CD4-positive, alpha-beta memory T cell (primary cell): ENCODE results near the gene LILRB2. TPM values are rescaled to one million over a fixed set of nuclear protein-coding genes. Genes with fewer than 3 reads are reported as not detected.
"Not testable (repeated sequence)": the region's sequence is repeated elsewhere in the genome, so short reads cannot be mapped to it uniquely, and the experiment has no call there.

Source experiments
- CTCF ChIA-PET: fragments of 350-600 bp; sonication (Branson Sonifier 250); formaldehyde crosslinking; loops from one replicate; lab custom pipeline; 2021; ENCODE audit warnings: inconsistent platforms; ENCODE audit not compliant: partially characterized antibody; lab: Charles Lee
- POLR2A ChIA-PET: fragments of 350-600 bp; sonication (Branson Sonifier 250); formaldehyde crosslinking; loops from one replicate; lab custom pipeline; 2021; ENCODE audit not compliant: partially characterized antibody; lab: Charles Lee
- DNase-seq, 5 donors: peaks; one replicate each; pipeline versions ENCODE4 v3.0.0 to v3.0.0-alpha.2; 2020 to 2022; ENCODE audit warnings: mixed read lengths in 1 of 5
- H3K27ac ChIP-seq: one replicate; pipeline ENCODE4 v1.7.0; 2013; ENCODE audit warnings: low read depth, low read length
- H3K27me3 ChIP-seq: 2 replicates; pipeline ENCODE4 v1.7.0; 2013; ENCODE audit warnings: mild to moderate bottlenecking, low read length, moderate library complexity; ENCODE audit not compliant: insufficient read depth
- H3K36me3 ChIP-seq: 2 replicates; pipeline ENCODE4 v1.7.0; 2013; ENCODE audit warnings: mild to moderate bottlenecking, low read length, moderate library complexity; ENCODE audit not compliant: insufficient read depth
- H3K4me1 ChIP-seq: 2 replicates; pipeline ENCODE4 v1.7.0; 2013; ENCODE audit warnings: mild to moderate bottlenecking, low read length, moderate library complexity; ENCODE audit not compliant: insufficient read depth
- H3K4me3 ChIP-seq, 2 donors: one replicate each; pipeline ENCODE4 v1.7.0; 2013; ENCODE audit warnings: low read length in 2 of 2, mild to moderate bottlenecking in 1 of 2
- H3K9me3 ChIP-seq, 2 donors: one replicate each; pipeline ENCODE4 v1.7.0; 2013; ENCODE audit warnings: low read length in 2 of 2, control low read depth in 1 of 2; ENCODE audit not compliant: control insufficient read depth in 1 of 2
- H3K27ac Mint-ChIP-seq, 7 donors: one replicate each; pipeline ENCODE4 v1.8.0; 2020 to 2021; ENCODE audit warnings: mixed read lengths in 7 of 7, mild to moderate bottlenecking in 6 of 7, inconsistent platforms in 3 of 7, moderate library complexity in 3 of 7
- H3K27me3 Mint-ChIP-seq, 2 donors: one replicate each; pipeline ENCODE4 v1.8.0; 2020 to 2021; ENCODE audit warnings: mixed read lengths in 2 of 2
- H3K36me3 Mint-ChIP-seq, 2 donors: one replicate each; pipeline ENCODE4 v1.8.0; 2020 to 2021; ENCODE audit warnings: mixed read lengths in 2 of 2, inconsistent platforms in 1 of 2, mild to moderate bottlenecking in 1 of 2
- H3K4me1 Mint-ChIP-seq, 4 donors: one replicate each; pipeline ENCODE4 v1.8.0; 2020 to 2021; ENCODE audit warnings: mixed read lengths in 4 of 4, mild to moderate bottlenecking in 1 of 4
- H3K4me3 Mint-ChIP-seq, 8 donors: one replicate each; pipeline ENCODE4 v1.8.0; 2020 to 2021; ENCODE audit warnings: mixed read lengths in 8 of 8, mild to moderate bottlenecking in 7 of 8, moderate library complexity in 6 of 8, inconsistent platforms in 3 of 8
- H3K9me3 Mint-ChIP-seq, 8 donors: one replicate each; pipeline ENCODE4 v1.8.0; 2020 to 2021; ENCODE audit warnings: mixed read lengths in 8 of 8, mild to moderate bottlenecking in 5 of 8, inconsistent platforms in 3 of 8, moderate library complexity in 1 of 8
- intact Hi-C: fragments of 100-400 bp; cut with micrococcal nuclease; formaldehyde crosslinking; loops from one replicate; pipeline ENCODE4 v1.15.1; 2023
- microRNA-seq: library from miRNA; unstranded; fragments of <30 nt; microRNA quantifications from one replicate; pipeline ENCODE4 v1.2.0, GENCODE V29; 2021; ENCODE audit warnings: borderline replicate concordance, borderline number of aligned reads, borderline microRNAs expressed, mixed read lengths
- polyA plus RNA-seq, 2 donors: library from polyadenylated mRNA; unstranded; fragments of 300-500 nt; fragmentation: Illumina TruSeq; gene quantifications; one replicate each; pipeline ENCODE4 v1.2.3, GENCODE V29; 2021
- total RNA-seq, 2 experiments: library from RNA; stranded (reverse); gene quantifications; one replicate each; pipeline ENCODE4 v1.2.3, GENCODE V29; 2021

The LILRB2 gene
- total and polyA plus RNA-seq, 4 experiments from 2014 or later, result 0.58 to 1.2 TPM; not detected in 2

GRCh38 chr19:54229146-54229545, 51.8 kb downstream of the LILRB2 start:
- Histone ChIP-seq H3K27me3 (no peaks in the 10 kb centered on the region), H3K9me3 (no peaks in the 10 kb centered on the region), H3K27ac (no peak overlapping the region), H3K4me3 (no peak overlapping the region), H3K36me3 (no peaks in the 10 kb centered on the region), H3K4me1 (peaks cover 6% of the 10 kb centered on the region)
- Mint-ChIP-seq H3K4me3 (no peak overlapping the region), H3K27ac (no peak overlapping the region), H3K36me3 (no peaks in the 10 kb centered on the region), H3K4me1 (peaks cover 0 to 7% (median 3%) of the 10 kb centered on the region in 4 donors), H3K9me3 (no peaks in the 10 kb centered on the region), H3K27me3 (peaks cover 18 to 21% of the 10 kb centered on the region in 2 donors)
- CTCF ChIA-PET, result no interaction called here
- no peak for DNase-seq
- intact Hi-C loops, result no loop called here
- POLR2A ChIA-PET, result no interaction called here

GRCh38 chr19:54224619-54225018, 56.3 kb downstream of the LILRB2 start:
- H3K36me3 Mint-ChIP-seq, H3K4me3 Mint-ChIP-seq, intact Hi-C loops, H3K9me3 ChIP-seq, H3K9me3 Mint-ChIP-seq, POLR2A ChIA-PET, H3K4me3 ChIP-seq, H3K27me3 Mint-ChIP-seq, CTCF ChIA-PET, H3K36me3 ChIP-seq, H3K4me1 ChIP-seq, H3K27me3 ChIP-seq, H3K27ac ChIP-seq, DNase-seq: not testable (repeated sequence)
- H3K27ac Mint-ChIP-seq, result peak overlapping the region in 1 of 7 donors; percentile 35
- H3K4me1 Mint-ChIP-seq, result peaks cover 1 to 15% (median 5%) of the 10 kb centered on the region in 4 donors

DNA sequence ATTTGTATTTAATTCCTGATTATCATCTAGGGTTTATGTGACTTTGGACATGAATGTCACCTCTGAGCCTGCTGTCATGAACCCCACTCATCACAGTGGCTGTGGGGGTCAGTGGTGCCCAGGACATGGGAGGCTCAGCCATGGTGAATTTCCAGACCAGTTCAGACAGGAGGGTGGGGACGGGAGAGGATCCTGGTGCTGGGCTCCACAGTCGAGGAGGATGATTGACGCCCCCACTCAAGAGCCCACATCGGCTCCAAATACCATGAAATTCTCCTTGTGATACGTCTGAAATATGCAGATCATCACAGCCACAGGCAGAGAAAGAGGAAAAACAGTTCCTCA, 57.0 kb downstream of the LILRB2 start:
- H3K27me3 ChIP-seq, intact Hi-C loops, H3K36me3 Mint-ChIP-seq, DNase-seq, H3K36me3 ChIP-seq, H3K4me3 Mint-ChIP-seq, H3K27me3 Mint-ChIP-seq, H3K4me1 ChIP-seq, CTCF ChIA-PET, H3K9me3 ChIP-seq, H3K4me3 ChIP-seq, POLR2A ChIA-PET, H3K9me3 Mint-ChIP-seq, H3K27ac ChIP-seq: not testable (repeated sequence)
- H3K4me1 Mint-ChIP-seq, result peaks cover 1 to 15% (median 5%) of the 10 kb centered on the region in 4 donors
- peak overlapping the region in 2 of 7 donors; percentile 9 to 69 for H3K27ac Mint-ChIP-seq

Small RNA genes within 50 kb of the gene (microRNA-seq; reads per million reads assigned to microRNA genes)
- gene MIR4752, result not detected

Other genes with a start within 250 kb of the LILRB2 start
- gene VSTM1, start 217.2 kb downstream of the LILRB2 start, total RNA-seq, result not detected
- gene VSTM1, start 217.2 kb downstream of the LILRB2 start, polyA plus RNA-seq, result not detected
- gene TARM1, start 199.7 kb downstream of the LILRB2 start, total RNA-seq, result not detected
- gene TARM1, start 199.7 kb downstream of the LILRB2 start, polyA plus RNA-seq, result not detected
- gene OSCAR, start 180.3 kb downstream of the LILRB2 start, total RNA-seq, result 1 to 10 TPM in 1 of 2 experiments, under 1 TPM in 1; 0.64 to 1.1 TPM
- gene OSCAR, start 180.3 kb downstream of the LILRB2 start, polyA plus RNA-seq, result under 1 TPM in 1 of 2 donors, not detected in 1; 0.23 TPM
- 100 to 1,000 TPM; 135 to 137 TPM for gene NDUFA3, start 178.3 kb downstream of the LILRB2 start, total RNA-seq
- gene NDUFA3, start 178.3 kb downstream of the LILRB2 start, polyA plus RNA-seq, result 100 to 1,000 TPM; 374 to 440 TPM
- 10 to 100 TPM; 17.2 to 19.0 TPM for gene TFPT, start 165.5 kb downstream of the LILRB2 start, total RNA-seq
- gene TFPT, start 165.5 kb downstream of the LILRB2 start, polyA plus RNA-seq, result 10 to 100 TPM; 17.6 to 31.0 TPM
- 10 to 100 TPM; 77.6 to 80.0 TPM for gene PRPF31, start 165.4 kb downstream of the LILRB2 start, total RNA-seq
- 10 to 100 TPM; 73.0 to 79.0 TPM for gene PRPF31, start 165.4 kb downstream of the LILRB2 start, polyA plus RNA-seq
- 10 to 100 TPM; 80.0 to 82.3 TPM for gene CNOT3, start 143.3 kb downstream of the LILRB2 start, total RNA-seq
- 10 to 100 TPM in 1 of 2 donors, 1 to 10 TPM in 1; 3.3 to 21.0 TPM for gene CNOT3, start 143.3 kb downstream of the LILRB2 start, polyA plus RNA-seq
- gene LENG1, start 121.4 kb downstream of the LILRB2 start, total RNA-seq, result 10 to 100 TPM; 19.6 to 22.7 TPM
- gene LENG1, start 121.4 kb downstream of the LILRB2 start, polyA plus RNA-seq, result 10 to 100 TPM in 1 of 2 donors, 1 to 10 TPM in 1; 9.9 to 18.1 TPM
- gene TMC4, start 108.0 kb downstream of the LILRB2 start, total RNA-seq, result 1 to 10 TPM in 1 of 2 experiments, under 1 TPM in 1; 0.61 to 1.1 TPM
- 1 to 10 TPM in 1 of 2 donors, under 1 TPM in 1; 0.71 to 3.3 TPM for gene TMC4, start 108.0 kb downstream of the LILRB2 start, polyA plus RNA-seq
- 10 to 100 TPM; 46.4 to 55.5 TPM for gene MBOAT7, start 91.5 kb downstream of the LILRB2 start, total RNA-seq
- gene MBOAT7, start 91.5 kb downstream of the LILRB2 start, polyA plus RNA-seq, result 10 to 100 TPM; 16.0 to 28.7 TPM
- 10 to 100 TPM; 23.2 to 25.8 TPM for gene TSEN34, start 89.8 kb downstream of the LILRB2 start, total RNA-seq
- 10 to 100 TPM; 20.3 to 39.6 TPM for gene TSEN34, start 89.8 kb downstream of the LILRB2 start, polyA plus RNA-seq
- 1,000 to 10,000 TPM; 1,117 to 1,127 TPM for gene RPS9, start 80.3 kb downstream of the LILRB2 start, total RNA-seq
- gene RPS9, start 80.3 kb downstream of the LILRB2 start, polyA plus RNA-seq, result 1,000 to 10,000 TPM in 1 of 2 donors, 100 to 1,000 TPM in 1; 924 to 1,042 TPM
- 1 to 10 TPM; 8.8 to 9.1 TPM for gene LILRB3, start 58.1 kb downstream of the LILRB2 start, total RNA-seq
- gene LILRB3, start 58.1 kb downstream of the LILRB2 start, polyA plus RNA-seq, result 1 to 10 TPM in 1 of 2 donors, under 1 TPM in 1; 0.97 to 5.8 TPM
- gene LILRA6, start 38.3 kb downstream of the LILRB2 start, total RNA-seq, result 1 to 10 TPM in 1 of 2 experiments, under 1 TPM in 1; 0.73 to 1.2 TPM
- 1 to 10 TPM in 1 of 2 donors, not detected in 1; 2.9 TPM for gene LILRA6, start 38.3 kb downstream of the LILRB2 start, polyA plus RNA-seq
- gene LILRB5, start 23.8 kb downstream of the LILRB2 start, total RNA-seq, result under 1 TPM; 0.47 to 0.52 TPM
- gene LILRB5, start 23.8 kb downstream of the LILRB2 start, polyA plus RNA-seq, result not detected
- under 1 TPM; 0.36 to 0.38 TPM for gene LILRA5, start 32.1 kb upstream of the LILRB2 start, total RNA-seq
- gene LILRA5, start 32.1 kb upstream of the LILRB2 start, polyA plus RNA-seq, result not detected
- not detected for gene LILRA4, start 58.1 kb upstream of the LILRB2 start, total RNA-seq
- under 1 TPM in 1 of 2 donors, not detected in 1; 0.45 TPM for gene LILRA4, start 58.1 kb upstream of the LILRB2 start, polyA plus RNA-seq
- 10 to 100 TPM; 57.6 to 59.8 TPM for gene LAIR1, start 83.8 kb upstream of the LILRB2 start, total RNA-seq
- 10 to 100 TPM; 23.1 to 60.5 TPM for gene LAIR1, start 83.8 kb upstream of the LILRB2 start, polyA plus RNA-seq
- not detected for gene TTYH1, start 134.4 kb upstream of the LILRB2 start, total RNA-seq
- gene TTYH1, start 134.4 kb upstream of the LILRB2 start, polyA plus RNA-seq, result under 1 TPM in 1 of 2 donors, not detected in 1; 0.29 TPM
- gene LENG8, start 168.1 kb upstream of the LILRB2 start, total RNA-seq, result 100 to 1,000 TPM; 535 to 565 TPM
- gene LENG8, start 168.1 kb upstream of the LILRB2 start, polyA plus RNA-seq, result 10 to 100 TPM in 1 of 2 donors, 1 to 10 TPM in 1; 3.1 to 11.3 TPM
- 1 to 10 TPM; 7.2 to 7.3 TPM for gene LENG9, start 182.7 kb upstream of the LILRB2 start, total RNA-seq
- gene LENG9, start 182.7 kb upstream of the LILRB2 start, polyA plus RNA-seq, result under 1 TPM in 1 of 2 donors, not detected in 1; 0.59 TPM
- gene CDC42EP5, start 192.2 kb upstream of the LILRB2 start, total RNA-seq, result not detected
- not detected for gene CDC42EP5, start 192.2 kb upstream of the LILRB2 start, polyA plus RNA-seq
- gene LAIR2, start 221.7 kb upstream of the LILRB2 start, total RNA-seq, result under 1 TPM; 0.81 to 0.97 TPM
- 10 to 100 TPM; 15.9 to 27.9 TPM for gene LAIR2, start 221.7 kb upstream of the LILRB2 start, polyA plus RNA-seq